Measurements from ENCODE around the gene MBTPS2. TPM values are rescaled to one million over a fixed set of nuclear protein-coding genes. Genes with fewer than 3 reads are reported as not detected.

The MBTPS2 gene
- total and polyA plus RNA-seq, 9 of the 15 experiments (the other 6 are each of a cell fraction or from before 2014, with no cell fraction given), result 2.3 to 18.7 (median 4.0) TPM

DNA sequence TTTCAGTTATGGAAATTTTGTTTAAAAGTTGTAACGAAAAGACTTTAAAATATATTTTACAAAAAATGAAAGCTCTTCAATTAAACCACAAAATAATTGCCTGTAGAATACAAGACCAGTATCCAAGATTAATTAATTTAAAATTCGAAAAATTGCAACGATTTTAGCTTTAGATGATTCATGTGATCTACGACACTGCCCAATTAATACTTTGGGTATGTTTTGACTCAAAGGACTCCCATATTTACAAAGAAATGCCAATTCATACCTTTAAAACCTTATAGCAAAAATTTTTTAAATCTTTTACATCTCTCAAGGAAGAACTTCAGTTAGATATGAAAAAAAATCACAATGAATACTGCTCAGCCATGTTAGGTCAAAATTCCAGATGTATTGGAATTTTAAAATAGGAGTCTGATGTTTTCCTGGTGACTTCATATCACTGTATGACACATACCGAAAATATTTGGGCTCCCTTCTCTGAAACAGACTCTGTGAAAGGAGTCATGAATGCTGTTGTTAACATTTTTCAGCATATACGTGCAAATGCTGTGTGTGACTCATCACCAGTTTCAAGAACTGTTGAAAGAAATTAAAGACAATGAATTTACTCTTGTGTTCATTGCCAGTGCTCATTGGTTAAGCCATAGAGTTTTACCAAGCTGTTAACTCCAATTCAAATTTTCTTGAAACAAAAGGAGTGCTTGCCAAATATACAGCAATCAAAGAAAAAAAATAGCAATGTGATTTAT is 87.3 kb downstream of the MBTPS2 start (continued):
- TF ChIP-seq JUND (IDR thresholded peaks at IDR 0.05; ENCODE audit: borderline replicate concordance, low read depth, low read length) (peak; percentile 93), JUND (tag; IDR thresholded peaks at IDR 0.05; ENCODE audit: borderline replicate concordance, low read depth, low read length) (peak; percentile 95; the same call in 2 of the 3 replicates), EP300 (IDR thresholded peaks at IDR 0.05; ENCODE audit: low read length) (peak; percentile 30; the same call in 1 of the 2 replicates), PTBP1 (IDR thresholded peaks at IDR 0.05; ENCODE audit: low read depth, low read length) (no peak), FOXK2 (conservative IDR thresholded peaks at IDR 0.05 in 1 of 2, IDR thresholded peaks at IDR 0.05 in 1 of 2; ENCODE audit: low read depth in 2 of 2) (peak; percentile 41 to 62; a peak in 1 of 4 replicates), PTRF (tag; IDR thresholded peaks at IDR 0.05) (no peak), SMARCE1 (IDR thresholded peaks at IDR 0.05) (peak; percentile 74; the same call in 1 of the 2 replicates)
- TF ChIP-seq, protein P1, sequence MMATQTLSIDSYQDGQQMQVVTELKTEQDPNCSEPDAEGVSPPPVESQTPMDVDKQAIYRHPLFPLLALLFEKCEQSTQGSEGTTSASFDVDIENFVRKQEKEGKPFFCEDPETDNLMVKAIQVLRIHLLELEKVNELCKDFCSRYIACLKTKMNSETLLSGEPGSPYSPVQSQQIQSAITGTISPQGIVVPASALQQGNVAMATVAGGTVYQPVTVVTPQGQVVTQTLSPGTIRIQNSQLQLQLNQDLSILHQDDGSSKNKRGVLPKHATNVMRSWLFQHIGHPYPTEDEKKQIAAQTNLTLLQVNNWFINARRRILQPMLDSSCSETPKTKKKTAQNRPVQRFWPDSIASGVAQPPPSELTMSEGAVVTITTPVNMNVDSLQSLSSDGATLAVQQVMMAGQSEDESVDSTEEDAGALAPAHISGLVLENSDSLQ (IDR thresholded peaks at IDR 0.05), result 0 out of 2 replicates have a peak, but pooled peaks have one; percentile 8
- TF ChIP-seq, protein P2, sequence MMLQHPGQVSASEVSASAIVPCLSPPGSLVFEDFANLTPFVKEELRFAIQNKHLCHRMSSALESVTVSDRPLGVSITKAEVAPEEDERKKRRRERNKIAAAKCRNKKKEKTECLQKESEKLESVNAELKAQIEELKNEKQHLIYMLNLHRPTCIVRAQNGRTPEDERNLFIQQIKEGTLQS (IDR thresholded peaks at IDR 0.05), result peak; percentile 95
- TF ChIP-seq, protein P2 (CRISPR knock-in tag; conservative IDR thresholded peaks at IDR 0.05), result peak; percentile 30; the same call in 1 of the 2 replicates

Data from K562 (cell line).